OCI-M2 (cell line): Measurements from ENCODE around the gene POU2F1.

ENCODE experiments used
- DNase-seq: peaks from one replicate; lab custom pipeline; 2025; ENCODE audit not compliant: unreplicated experiment; lab: John Stamatoyannopoulos, UW

POU2F1 gene

GRCh38 chr1:167457936-167458584, 237.4 kb downstream of the POU2F1 start:
- no peak for DNase-seq

- no peak for DNase-seq
Measured at GRCh38 chr1:167460836-167461235, 240.2 kb downstream of the POU2F1 start.

- no peak for DNase-seq
Measured at GRCh38 chr1:167462341-167462740, 241.7 kb downstream of the POU2F1 start.

- no peak for DNase-seq
Measured at GRCh38 chr1:167463080-167463479, 242.4 kb downstream of the POU2F1 start.

GRCh38 chr1:167463875-167464575, 243.3 kb downstream of the POU2F1 start:
- no peak for DNase-seq

GRCh38 chr1:167465018-167465417, 244.3 kb downstream of the POU2F1 start:
- no peak for DNase-seq

- no peak for DNase-seq
Measured at GRCh38 chr1:167465743-167466142, 245.1 kb downstream of the POU2F1 start.

- DNase-seq, result no peak
Measured at GRCh38 chr1:167467126-167467710, 246.5 kb downstream of the POU2F1 start.

- no peak for DNase-seq
Measured at GRCh38 chr1:167467752-167468151, 247.1 kb downstream of the POU2F1 start.

GRCh38 chr1:167469280-167469965, 248.7 kb downstream of the POU2F1 start:
- no peak for DNase-seq

GRCh38 chr1:167471568-167471967, 250.9 kb downstream of the POU2F1 start:
- DNase-seq, result no peak

GRCh38 chr1:167472752-167473521, 252.3 kb downstream of the POU2F1 start:
- no peak for DNase-seq

- DNase-seq, result no peak
Measured at GRCh38 chr1:167473761-167474160, 253.1 kb downstream of the POU2F1 start.

GRCh38 chr1:167474191-167474641, 253.5 kb downstream of the POU2F1 start:
- no peak for DNase-seq

- DNase-seq, result no peak
Measured at GRCh38 chr1:167476061-167476460, 255.4 kb downstream of the POU2F1 start.
